ENCODE data around the gene ACAP3.

- no peak for TF ChIP-seq CTCF (IDR thresholded peaks at IDR 0.05)
- TF ChIP-seq EP300 (IDR thresholded peaks at IDR 0.05): no peak
These were observed 38.2 kb upstream of the ACAP3 start for GRCh38 chr1:1345860-1346500.

All from sigmoid colon (tissue), 4 donors.